HL-60 (cell line): ENCODE results near the gene SUV39H2.

ENCODE experiments used
- POLR2AphosphoS5 ChIP-seq: IDR thresholded peaks from 2 replicates; pipeline ENCODE4 v1.6.1; 2012; ENCODE audit warnings: low read depth
- TF ChIP-seq, protein P1 (sequence below): IDR thresholded peaks from one replicate; pipeline ENCODE4 v1.5.1; 2011; ENCODE audit warnings: low read length, control low read depth, inconsistent platforms; ENCODE audit not compliant: insufficient read depth

GRCh38 chr10:14947268-14947667 lies 68.6 kb downstream of the SUV39H2 start:
- no peak for TF ChIP-seq POLR2AphosphoS5
- TF ChIP-seq, protein P1, sequence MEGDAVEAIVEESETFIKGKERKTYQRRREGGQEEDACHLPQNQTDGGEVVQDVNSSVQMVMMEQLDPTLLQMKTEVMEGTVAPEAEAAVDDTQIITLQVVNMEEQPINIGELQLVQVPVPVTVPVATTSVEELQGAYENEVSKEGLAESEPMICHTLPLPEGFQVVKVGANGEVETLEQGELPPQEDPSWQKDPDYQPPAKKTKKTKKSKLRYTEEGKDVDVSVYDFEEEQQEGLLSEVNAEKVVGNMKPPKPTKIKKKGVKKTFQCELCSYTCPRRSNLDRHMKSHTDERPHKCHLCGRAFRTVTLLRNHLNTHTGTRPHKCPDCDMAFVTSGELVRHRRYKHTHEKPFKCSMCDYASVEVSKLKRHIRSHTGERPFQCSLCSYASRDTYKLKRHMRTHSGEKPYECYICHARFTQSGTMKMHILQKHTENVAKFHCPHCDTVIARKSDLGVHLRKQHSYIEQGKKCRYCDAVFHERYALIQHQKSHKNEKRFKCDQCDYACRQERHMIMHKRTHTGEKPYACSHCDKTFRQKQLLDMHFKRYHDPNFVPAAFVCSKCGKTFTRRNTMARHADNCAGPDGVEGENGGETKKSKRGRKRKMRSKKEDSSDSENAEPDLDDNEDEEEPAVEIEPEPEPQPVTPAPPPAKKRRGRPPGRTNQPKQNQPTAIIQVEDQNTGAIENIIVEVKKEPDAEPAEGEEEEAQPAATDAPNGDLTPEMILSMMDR, result no peak
